Duodenal mucosa (tissue), 2 donors: Measurements from ENCODE around the gene TNFAIP1.

ENCODE experiments used
- H3K27ac ChIP-seq: one replicate; pipeline ENCODE4 v1.7.0; 2013; ENCODE audit warnings: low read depth, low read length
- H3K27me3 ChIP-seq, 2 donors: one replicate each; pipeline ENCODE4 v1.7.0; 2013; ENCODE audit warnings: low read length in 2 of 2, control low read depth in 1 of 2; ENCODE audit not compliant: insufficient read depth in 2 of 2, control insufficient read depth in 1 of 2
- H3K36me3 ChIP-seq, 2 donors: one replicate each; pipeline ENCODE4 v1.7.0; 2013; ENCODE audit warnings: low read length in 2 of 2, control low read depth in 1 of 2; ENCODE audit not compliant: insufficient read depth in 2 of 2, control insufficient read depth in 1 of 2
- H3K4me1 ChIP-seq, 2 donors: one replicate each; pipeline ENCODE4 v1.7.0; 2013; ENCODE audit warnings: low read length in 2 of 2, control low read depth in 1 of 2; ENCODE audit not compliant: insufficient read depth in 2 of 2, control insufficient read depth in 1 of 2
- H3K4me3 ChIP-seq, 2 donors: one replicate each; pipeline ENCODE4 v1.7.0; 2013; ENCODE audit warnings: low read length in 2 of 2, low read depth in 1 of 2
- H3K9ac ChIP-seq, 2 donors: one replicate each; pipeline ENCODE4 v1.7.0; 2013; ENCODE audit warnings: low read length in 2 of 2, low read depth in 1 of 2
- H3K9me3 ChIP-seq, 2 donors: one replicate each; pipeline ENCODE4 v1.7.0; 2013; ENCODE audit warnings: low read length in 2 of 2, control low read depth in 1 of 2; ENCODE audit not compliant: control insufficient read depth in 1 of 2

Gene TNFAIP1

GRCh38 chr17:28385406-28385805 lies 49.8 kb downstream of the TNFAIP1 start:
- no peaks in the 10 kb centered on the region for H3K27me3 ChIP-seq
- H3K4me1 ChIP-seq, result peaks cover 24 to 30% of the 10 kb centered on the region in 2 donors
- peak overlapping the region; percentile 80 to 83 for H3K4me3 ChIP-seq
- no peaks in the 10 kb centered on the region for H3K9me3 ChIP-seq
- no peak overlapping the region for H3K27ac ChIP-seq
- H3K9ac ChIP-seq, result peak overlapping the region in 1 of 2 donors; percentile 57
- H3K36me3 ChIP-seq, result peaks cover 0 to 18% of the 10 kb centered on the region in 2 donors

- no peak overlapping the region for H3K27ac ChIP-seq
- peaks cover 0 to 26% of the 10 kb centered on the region in 2 donors for H3K36me3 ChIP-seq
- no peaks in the 10 kb centered on the region for H3K27me3 ChIP-seq
- H3K9ac ChIP-seq, result no peak overlapping the region
- peaks cover 14 to 21% of the 10 kb centered on the region in 2 donors for H3K4me1 ChIP-seq
- H3K9me3 ChIP-seq, result no peaks in the 10 kb centered on the region
- H3K4me3 ChIP-seq, result no peak overlapping the region
These were observed 50.8 kb downstream of the TNFAIP1 start for GRCh38 chr17:28386391-28386790.

GRCh38 chr17:28388106-28388505 lies 52.5 kb downstream of the TNFAIP1 start:
- H3K9ac ChIP-seq, result no peak overlapping the region
- no peaks in the 10 kb centered on the region for H3K27me3 ChIP-seq
- peaks cover 0 to 35% of the 10 kb centered on the region in 2 donors for H3K36me3 ChIP-seq
- no peaks in the 10 kb centered on the region for H3K9me3 ChIP-seq
- no peak overlapping the region for H3K4me3 ChIP-seq
- no peak overlapping the region for H3K27ac ChIP-seq
- peaks cover 14 to 17% of the 10 kb centered on the region in 2 donors for H3K4me1 ChIP-seq

DNA sequence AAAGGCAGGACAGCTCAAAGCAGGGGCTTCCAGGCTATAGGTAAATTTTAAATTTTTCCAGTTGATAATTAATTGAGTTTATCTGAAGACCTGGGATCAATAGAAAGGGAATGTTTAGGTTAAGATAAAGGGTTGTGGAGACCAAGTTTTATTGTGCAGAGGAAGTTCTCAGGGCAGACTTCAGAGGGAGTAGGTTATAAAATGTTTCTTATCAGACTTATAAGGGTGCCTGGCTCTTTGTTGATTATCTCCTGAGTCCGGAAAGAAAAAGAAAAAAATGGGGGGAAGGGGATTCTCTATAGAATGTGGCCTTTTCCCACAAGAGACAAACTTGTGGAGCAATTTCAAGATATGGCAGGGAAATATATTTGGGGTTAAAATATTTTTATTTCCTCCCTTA lies 54.6 kb downstream of the TNFAIP1 start:
- no peaks in the 10 kb centered on the region for H3K9me3 ChIP-seq
- H3K9ac ChIP-seq, result no peak overlapping the region
- peaks cover 0 to 36% of the 10 kb centered on the region in 2 donors for H3K36me3 ChIP-seq
- peaks cover 3 to 10% of the 10 kb centered on the region in 2 donors for H3K4me1 ChIP-seq
- no peak overlapping the region for H3K4me3 ChIP-seq
- H3K27ac ChIP-seq, result no peak overlapping the region
- H3K27me3 ChIP-seq, result no peaks in the 10 kb centered on the region

DNA sequence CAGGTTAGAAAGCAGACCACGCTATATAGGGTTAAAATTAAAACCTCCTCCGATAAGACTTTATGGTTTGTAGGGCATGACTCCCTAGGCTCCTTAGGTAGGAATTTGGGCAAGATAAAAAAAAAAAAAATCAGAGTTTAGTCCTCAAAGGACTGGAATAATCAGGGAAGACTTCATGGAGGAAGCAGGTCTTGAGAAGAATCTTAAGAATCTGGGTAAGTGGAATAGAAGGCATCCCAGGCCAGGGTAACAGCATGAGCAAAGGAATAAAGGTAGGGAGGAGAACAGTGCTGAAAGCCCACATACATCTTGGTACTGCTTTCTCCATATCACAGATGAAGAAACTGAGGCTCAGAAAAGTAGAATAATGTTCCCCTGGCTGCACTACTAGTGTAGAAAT lies 55.0 kb downstream of the TNFAIP1 start:
- peaks cover under 1 to 36% of the 10 kb centered on the region in 2 donors for H3K36me3 ChIP-seq

DNA sequence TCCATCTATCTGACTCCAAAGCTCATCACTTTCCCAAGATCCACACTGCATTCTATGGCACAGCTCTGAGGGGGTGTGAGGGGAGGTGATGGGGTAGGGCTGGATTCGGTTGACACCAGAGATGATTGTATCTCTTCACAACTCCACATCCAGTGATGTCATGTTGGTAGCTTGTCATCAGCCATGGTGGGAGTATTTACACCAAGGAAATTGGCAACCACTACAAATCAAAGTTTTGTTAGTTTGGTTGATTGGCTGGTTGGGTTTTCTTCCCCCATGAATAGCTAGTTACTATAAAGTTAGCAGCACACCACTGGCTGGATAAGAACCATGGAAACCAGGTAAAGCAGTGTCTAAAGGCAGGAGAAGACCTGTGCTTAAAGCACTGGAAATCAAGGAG lies 55.4 kb downstream of the TNFAIP1 start:
- Histone ChIP-seq H3K27ac (no peak overlapping the region), H3K4me3 (no peak overlapping the region), H3K4me1 (peaks cover 0 to 4% of the 10 kb centered on the region in 2 donors), H3K9ac (no peak overlapping the region), H3K27me3 (no peaks in the 10 kb centered on the region), H3K9me3 (no peaks in the 10 kb centered on the region), H3K36me3 (peaks cover 4 to 39% of the 10 kb centered on the region in 2 donors)

More for the DNA sequence above, 55.0 kb downstream of the TNFAIP1 start:
- peaks cover under 1 to 7% of the 10 kb centered on the region in 2 donors for H3K4me1 ChIP-seq
- H3K27ac ChIP-seq, result no peak overlapping the region
- no peak overlapping the region for H3K9ac ChIP-seq
- H3K4me3 ChIP-seq, result no peak overlapping the region
- H3K9me3 ChIP-seq, result no peaks in the 10 kb centered on the region
- H3K27me3 ChIP-seq, result no peaks in the 10 kb centered on the region

- Histone ChIP-seq H3K36me3 (peaks cover 8 to 43% of the 10 kb centered on the region in 2 donors), H3K9me3 (no peaks in the 10 kb centered on the region), H3K9ac (no peak overlapping the region), H3K4me1 (peaks cover 0 to 4% of the 10 kb centered on the region in 2 donors), H3K4me3 (no peak overlapping the region), H3K27ac (no peak overlapping the region), H3K27me3 (no peaks in the 10 kb centered on the region)
These were observed 55.8 kb downstream of the TNFAIP1 start for GRCh38 chr17:28391401-28391800.

GRCh38 chr17:28392491-28392890 lies 56.9 kb downstream of the TNFAIP1 start:
- H3K9ac ChIP-seq, result no peak overlapping the region
- H3K36me3 ChIP-seq, result peaks cover 8 to 52% of the 10 kb centered on the region in 2 donors
- H3K27me3 ChIP-seq, result no peaks in the 10 kb centered on the region
- H3K4me3 ChIP-seq, result no peak overlapping the region
- H3K4me1 ChIP-seq, result peaks cover 0 to 4% of the 10 kb centered on the region in 2 donors
- no peak overlapping the region for H3K27ac ChIP-seq
- H3K9me3 ChIP-seq, result no peaks in the 10 kb centered on the region

GRCh38 chr17:28394337-28395116 lies 59.0 kb downstream of the TNFAIP1 start:
- Histone ChIP-seq H3K4me3 (no peak overlapping the region), H3K4me1 (peaks cover 4 to 12% of the 10 kb centered on the region in 2 donors), H3K27me3 (no peaks in the 10 kb centered on the region), H3K9ac (no peak overlapping the region), H3K36me3 (peaks cover 18 to 52% of the 10 kb centered on the region in 2 donors), H3K9me3 (no peaks in the 10 kb centered on the region), H3K27ac (no peak overlapping the region)

DNA sequence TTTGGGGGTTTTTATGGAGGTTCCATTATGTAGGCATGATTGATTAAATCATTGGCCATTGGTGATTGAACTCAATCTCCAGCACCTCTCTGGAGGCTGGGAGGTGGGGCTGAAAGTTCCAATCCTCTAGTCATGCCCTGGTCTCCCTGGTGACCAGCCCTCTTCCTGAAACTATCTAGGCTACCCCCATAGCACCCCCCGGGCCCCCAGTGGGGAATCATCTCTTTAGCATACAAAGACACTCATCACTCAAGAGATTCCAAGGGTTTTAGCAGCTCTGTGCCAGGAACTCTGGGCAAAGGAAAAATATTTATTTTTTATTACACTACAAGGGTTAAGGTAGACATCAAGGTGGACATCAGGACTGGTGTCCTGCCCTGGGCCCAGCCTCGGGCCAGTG lies 59.9 kb downstream of the TNFAIP1 start:
- Histone ChIP-seq H3K9ac (no peak overlapping the region), H3K4me3 (no peak overlapping the region), H3K27ac (no peak overlapping the region), H3K27me3 (no peaks in the 10 kb centered on the region), H3K36me3 (peaks cover 18 to 48% of the 10 kb centered on the region in 2 donors), H3K4me1 (peaks cover 0 to 12% of the 10 kb centered on the region in 2 donors), H3K9me3 (no peaks in the 10 kb centered on the region)
